Measurements from ENCODE around the gene EFCAB10. TPM values are rescaled to one million over a fixed set of nuclear protein-coding genes. Genes with fewer than 3 reads are reported as not detected.
A peak's percentile ranks its signal among the peaks of the same experiment; 100 is the strongest.

The EFCAB10 gene
- total RNA-seq, 1 donor from 2014 or later = not detected

- no peak for DNase-seq
- Mint-ChIP-seq H3K27ac (ENCODE audit: unreplicated experiment) (peak overlapping the region; percentile 0), H3K9me3 (ENCODE audit: unreplicated experiment) (no peaks in the 10 kb centered on the region), H3K4me3 (ENCODE audit: unreplicated experiment) (no peak overlapping the region), H3K27me3 (ENCODE audit: unreplicated experiment) (peaks cover 7% of the 10 kb centered on the region), H3K4me1 (ENCODE audit: low read depth, unreplicated experiment) (no peaks in the 10 kb centered on the region), H3K36me3 (ENCODE audit: unreplicated experiment) (no peaks in the 10 kb centered on the region)
- no peak for TF ChIP-seq CTCF (IDR thresholded peaks at IDR 0.05; ENCODE audit: partially characterized antibody, unreplicated experiment)
These were observed 33.1 kb upstream of the EFCAB10 start for GRCh38 chr7:105614341-105614840.

- Mint-ChIP-seq H3K9me3 (ENCODE audit: unreplicated experiment) (no peaks in the 10 kb centered on the region), H3K27ac (ENCODE audit: unreplicated experiment) (no peak overlapping the region), H3K4me3 (ENCODE audit: unreplicated experiment) (no peak overlapping the region), H3K4me1 (ENCODE audit: low read depth, unreplicated experiment) (no peaks in the 10 kb centered on the region), H3K36me3 (ENCODE audit: unreplicated experiment) (no peaks in the 10 kb centered on the region), H3K27me3 (ENCODE audit: unreplicated experiment) (peaks cover 7% of the 10 kb centered on the region)
- DNase-seq = no peak
- TF ChIP-seq CTCF (IDR thresholded peaks at IDR 0.05; ENCODE audit: partially characterized antibody, unreplicated experiment) = no peak
These were observed 32.5 kb upstream of the EFCAB10 start for GRCh38 chr7:105613611-105614330.

- Mint-ChIP-seq H3K9me3 (ENCODE audit: unreplicated experiment) (no peaks in the 10 kb centered on the region), H3K27me3 (ENCODE audit: unreplicated experiment) (peaks cover 7% of the 10 kb centered on the region), H3K4me1 (ENCODE audit: low read depth, unreplicated experiment) (no peaks in the 10 kb centered on the region), H3K36me3 (ENCODE audit: unreplicated experiment) (no peaks in the 10 kb centered on the region), H3K27ac (ENCODE audit: unreplicated experiment) (no peak overlapping the region), H3K4me3 (ENCODE audit: unreplicated experiment) (no peak overlapping the region)
- no peak for TF ChIP-seq CTCF (IDR thresholded peaks at IDR 0.05; ENCODE audit: partially characterized antibody, unreplicated experiment)
- no peak for DNase-seq
These were observed 31.5 kb upstream of the EFCAB10 start for GRCh38 chr7:105612806-105613205.

- Mint-ChIP-seq H3K4me3 (ENCODE audit: unreplicated experiment) (no peak overlapping the region), H3K4me1 (ENCODE audit: low read depth, unreplicated experiment) (no peaks in the 10 kb centered on the region), H3K27ac (ENCODE audit: unreplicated experiment) (no peak overlapping the region), H3K36me3 (ENCODE audit: unreplicated experiment) (no peaks in the 10 kb centered on the region), H3K9me3 (ENCODE audit: unreplicated experiment) (no peaks in the 10 kb centered on the region), H3K27me3 (ENCODE audit: unreplicated experiment) (peaks cover 7% of the 10 kb centered on the region)
- DNase-seq = no peak
- no peak for TF ChIP-seq CTCF (IDR thresholded peaks at IDR 0.05; ENCODE audit: partially characterized antibody, unreplicated experiment)
These were observed 30.8 kb upstream of the EFCAB10 start for GRCh38 chr7:105611856-105612775.
